ENCODE data around the gene CBFA2T3.
A peak's percentile ranks its signal among the peaks of the same experiment; 100 is the strongest.

Gene CBFA2T3

GRCh38 chr16:88962478-88963152 lies 14.4 kb downstream of the CBFA2T3 start:
- DNase-seq (ENCODE audit: low spot score) = no peak

- DNase-seq (ENCODE audit: low spot score) = no peak
Observed at GRCh38 chr16:88961011-88961410, 16.0 kb downstream of the CBFA2T3 start.

GRCh38 chr16:88960516-88960915 lies 16.5 kb downstream of the CBFA2T3 start:
- no peak for DNase-seq (ENCODE audit: low spot score)

GRCh38 chr16:88959022-88959421 lies 18.0 kb downstream of the CBFA2T3 start:
- no peak for DNase-seq (ENCODE audit: low spot score)

GRCh38 chr16:88957887-88958577 lies 19.0 kb downstream of the CBFA2T3 start:
- no peak for DNase-seq (ENCODE audit: low spot score)

GRCh38 chr16:88957433-88957767 lies 19.6 kb downstream of the CBFA2T3 start:
- no peak for DNase-seq (ENCODE audit: low spot score)

GRCh38 chr16:88956546-88957432 lies 20.2 kb downstream of the CBFA2T3 start:
- no peak for DNase-seq (ENCODE audit: low spot score)

GRCh38 chr16:88955906-88956305 lies 21.1 kb downstream of the CBFA2T3 start:
- DNase-seq (ENCODE audit: low spot score) = no peak

GRCh38 chr16:88953003-88953690 lies 23.9 kb downstream of the CBFA2T3 start:
- DNase-seq (ENCODE audit: low spot score) = no peak

GRCh38 chr16:88951989-88952388 lies 25.0 kb downstream of the CBFA2T3 start:
- DNase-seq (ENCODE audit: low spot score) = no peak

- no peak for DNase-seq (ENCODE audit: low spot score)
Observed at GRCh38 chr16:88951501-88951900, 25.5 kb downstream of the CBFA2T3 start.

- DNase-seq (ENCODE audit: low spot score) = no peak
Observed at GRCh38 chr16:88948781-88949490, 28.1 kb downstream of the CBFA2T3 start.

GRCh38 chr16:88945473-88945872 lies 31.5 kb downstream of the CBFA2T3 start:
- DNase-seq (ENCODE audit: low spot score) = no peak

GRCh38 chr16:88943741-88944140 lies 33.3 kb downstream of the CBFA2T3 start:
- DNase-seq (ENCODE audit: low spot score) = no peak

GRCh38 chr16:88943131-88943664 lies 33.8 kb downstream of the CBFA2T3 start:
- no peak for DNase-seq (ENCODE audit: low spot score)

GRCh38 chr16:88941913-88942909 lies 34.8 kb downstream of the CBFA2T3 start:
- peak; percentile 60 for DNase-seq (ENCODE audit: low spot score)

- DNase-seq (ENCODE audit: low spot score) = no peak
Observed at GRCh38 chr16:88940862-88941817, 35.9 kb downstream of the CBFA2T3 start.

GRCh38 chr16:88939972-88940861 lies 36.8 kb downstream of the CBFA2T3 start:
- no peak for DNase-seq (ENCODE audit: low spot score)

All from hematopoietic multipotent progenitor cell treated with erythropoietin and hydrocortisone succinate and interleukin-3 and kit ligand, for 15 days (in vitro differentiated cells).